Measurements from ENCODE around the gene SIK3.
"Not testable (repeated sequence)": the region's sequence is repeated elsewhere in the genome, so short reads cannot be mapped to it uniquely, and the experiment has no call there.

SIK3 gene

GRCh38 chr11:117121176-117121575, 22.9 kb upstream of the SIK3 start:
- TF ChIP-seq CTCF (IDR thresholded peaks at IDR 0.05; ENCODE audit: control insufficient read depth, insufficient read depth, low read depth, low read length, missing control alignments) = no peak
- DNase-seq (ENCODE audit: low read depth) = no peak
- H3K4me3 ChIP-seq (ENCODE audit: control insufficient read depth, low read depth, low read length) = no peak overlapping the region

GRCh38 chr11:117117681-117118080, 19.5 kb upstream of the SIK3 start:
- no peak overlapping the region for H3K4me3 ChIP-seq (ENCODE audit: control insufficient read depth, low read depth, low read length)
- TF ChIP-seq CTCF (IDR thresholded peaks at IDR 0.05; ENCODE audit: control insufficient read depth, insufficient read depth, low read depth, low read length, missing control alignments) = no peak
- DNase-seq (ENCODE audit: low read depth) = no peak

- not testable (repeated sequence) for DNase-seq (ENCODE audit: low read depth); H3K4me3 ChIP-seq (ENCODE audit: control insufficient read depth, low read depth, low read length)
These were observed 14.7 kb upstream of the SIK3 start for GRCh38 chr11:117112939-117113338.

- not testable (repeated sequence) for DNase-seq (ENCODE audit: low read depth); H3K4me3 ChIP-seq (ENCODE audit: control insufficient read depth, low read depth, low read length)
These were observed 14.3 kb upstream of the SIK3 start for GRCh38 chr11:117112497-117112896.

GRCh38 chr11:117110294-117110950, 12.2 kb upstream of the SIK3 start:
- no peak for TF ChIP-seq CTCF (IDR thresholded peaks at IDR 0.05; ENCODE audit: control insufficient read depth, insufficient read depth, low read depth, low read length, missing control alignments)
- no peak overlapping the region for H3K4me3 ChIP-seq (ENCODE audit: control insufficient read depth, low read depth, low read length)
- no peak for DNase-seq (ENCODE audit: low read depth)

- no peak for TF ChIP-seq CTCF (IDR thresholded peaks at IDR 0.05; ENCODE audit: control insufficient read depth, insufficient read depth, low read depth, low read length, missing control alignments)
- DNase-seq (ENCODE audit: low read depth) = no peak
- no peak overlapping the region for H3K4me3 ChIP-seq (ENCODE audit: control insufficient read depth, low read depth, low read length)
These were observed 9.7 kb upstream of the SIK3 start for GRCh38 chr11:117107701-117108590.

- TF ChIP-seq CTCF (IDR thresholded peaks at IDR 0.05; ENCODE audit: control insufficient read depth, insufficient read depth, low read depth, low read length, missing control alignments) = no peak
- H3K4me3 ChIP-seq (ENCODE audit: control insufficient read depth, low read depth, low read length) = no peak overlapping the region
These were observed 2.3 kb upstream of the SIK3 start for GRCh38 chr11:117100556-117100955.

More at GRCh38 chr11:117100556-117100955, 2.3 kb upstream of the SIK3 start:
- no peak for DNase-seq (ENCODE audit: low read depth)
